GM18909 (cell line): ENCODE measurements around the gene DBNL.

Source experiments
- ATAC-seq: cut with Tn5 transposase; IDR thresholded peaks from one replicate; pipeline ENCODE4 v1.9.1; 2021; ENCODE audit warnings: mild to moderate bottlenecking; ENCODE audit not compliant: unreplicated experiment, poor library complexity

DBNL gene

GRCh38 chr7:44094883-44095592 lies 50.5 kb downstream of the DBNL start:
- no peak for ATAC-seq

- no peak for ATAC-seq
Measured at GRCh38 chr7:44095781-44096180, 51.3 kb downstream of the DBNL start.

GRCh38 chr7:44096326-44096881 lies 51.9 kb downstream of the DBNL start:
- ATAC-seq = no peak

GRCh38 chr7:44097064-44097932 lies 52.8 kb downstream of the DBNL start:
- ATAC-seq = peak; percentile 78

GRCh38 chr7:44098092-44099068 lies 53.9 kb downstream of the DBNL start:
- no peak for ATAC-seq

- no peak for ATAC-seq
Measured at GRCh38 chr7:44099669-44100068, 55.2 kb downstream of the DBNL start.

- no peak for ATAC-seq
Measured at GRCh38 chr7:44100458-44101302, 56.2 kb downstream of the DBNL start.

- ATAC-seq = no peak
Measured at GRCh38 chr7:44101303-44101965, 56.9 kb downstream of the DBNL start.

GRCh38 chr7:44101966-44102845 lies 57.7 kb downstream of the DBNL start:
- no peak for ATAC-seq

GRCh38 chr7:44102846-44103565 lies 58.5 kb downstream of the DBNL start:
- ATAC-seq = no peak

- ATAC-seq = no peak
Measured at GRCh38 chr7:44103566-44103922, 59.0 kb downstream of the DBNL start.

GRCh38 chr7:44103923-44104859 lies 59.7 kb downstream of the DBNL start, which contains the start of gene AEBP1:
TSS of gene AEBP1 (plus strand) at chr7:44104345. CDS start at chr7:44104666, 321 bp downstream.
- no peak for ATAC-seq

GRCh38 chr7:44104860-44105771 lies 60.6 kb downstream of the DBNL start:
- no peak for ATAC-seq

- ATAC-seq = no peak
Measured at GRCh38 chr7:44105832-44106231, 61.3 kb downstream of the DBNL start.
